ENCODE data around the gene MACF1. TPM values are rescaled to one million over a fixed set of nuclear protein-coding genes. Genes with fewer than 3 reads are reported as not detected.

The MACF1 gene
- total and polyA plus RNA-seq, 2 donors (not counting 1 experiment from before 2014, with no cell fraction given): 64.1 to 159 TPM

- WGBS (ENCODE audit: insufficient coverage): 100% methylated on average over 1 of the region's 2 CpGs
- intact Hi-C loops (cut with micrococcal nuclease): no loop called here
- ATAC-seq (ENCODE audit: low read depth) (no peak), DNase-seq (no peak)
- Mint-ChIP-seq H3K27me3 (no peaks in the 10 kb centered on the region), H3K9me3 (ENCODE audit: insufficient read depth) (no peaks in the 10 kb centered on the region), H3K27ac (no peak overlapping the region), H3K4me3 (no peak overlapping the region), H3K4me1 (peaks cover 28% of the 10 kb centered on the region)
- no peaks in the 10 kb centered on the region for H3K9me3 ChIP-seq (ENCODE audit: control extremely low read depth in 1 of 3, control insufficient read depth in 2 of 3, insufficient read depth in 1 of 3, low read length in 2 of 3)
- no peak overlapping the region for H3K27ac ChIP-seq (ENCODE audit: low read length in 2 of 2)
- H3K36me3 ChIP-seq (replicated peaks in 1 of 2; ENCODE audit: control extremely low read depth in 1 of 2, control insufficient read depth in 1 of 2, extremely low read depth in 1 of 2, insufficient read depth in 2 of 2, low read length in 1 of 2): peaks cover 3 to 22% of the 10 kb centered on the region in 2 experiments
- no peak overlapping the region for H3K9ac ChIP-seq (ENCODE audit: low read length)
- H3K4me3 ChIP-seq (ENCODE audit: control extremely low read depth in 1 of 5, extremely low read depth in 1 of 5, insufficient read depth in 1 of 5, low read depth in 2 of 5, low read length in 4 of 5): no peak overlapping the region
- H3K79me2 ChIP-seq (ENCODE audit: control insufficient read depth, insufficient read depth, low read length): peaks cover 71% of the 10 kb centered on the region
- H2AFZ ChIP-seq (ENCODE audit: insufficient read depth, low read depth, low read length, poor library complexity, severe bottlenecking): no peak overlapping the region
- no peak overlapping the region for H3K4me2 ChIP-seq (replicated peaks; ENCODE audit: low read depth, low read length, poor library complexity, severe bottlenecking)
- H4K20me1 ChIP-seq (ENCODE audit: control insufficient read depth, insufficient read depth, low read length, poor library complexity, severe bottlenecking): peaks cover 66% of the 10 kb centered on the region
- no peak for TF ChIP-seq EZH2 (IDR thresholded peaks at IDR 0.05; ENCODE audit: borderline replicate concordance, insufficient read depth, low read depth, low read length, poor library complexity, severe bottlenecking)
- TF ChIP-seq, protein P1, sequence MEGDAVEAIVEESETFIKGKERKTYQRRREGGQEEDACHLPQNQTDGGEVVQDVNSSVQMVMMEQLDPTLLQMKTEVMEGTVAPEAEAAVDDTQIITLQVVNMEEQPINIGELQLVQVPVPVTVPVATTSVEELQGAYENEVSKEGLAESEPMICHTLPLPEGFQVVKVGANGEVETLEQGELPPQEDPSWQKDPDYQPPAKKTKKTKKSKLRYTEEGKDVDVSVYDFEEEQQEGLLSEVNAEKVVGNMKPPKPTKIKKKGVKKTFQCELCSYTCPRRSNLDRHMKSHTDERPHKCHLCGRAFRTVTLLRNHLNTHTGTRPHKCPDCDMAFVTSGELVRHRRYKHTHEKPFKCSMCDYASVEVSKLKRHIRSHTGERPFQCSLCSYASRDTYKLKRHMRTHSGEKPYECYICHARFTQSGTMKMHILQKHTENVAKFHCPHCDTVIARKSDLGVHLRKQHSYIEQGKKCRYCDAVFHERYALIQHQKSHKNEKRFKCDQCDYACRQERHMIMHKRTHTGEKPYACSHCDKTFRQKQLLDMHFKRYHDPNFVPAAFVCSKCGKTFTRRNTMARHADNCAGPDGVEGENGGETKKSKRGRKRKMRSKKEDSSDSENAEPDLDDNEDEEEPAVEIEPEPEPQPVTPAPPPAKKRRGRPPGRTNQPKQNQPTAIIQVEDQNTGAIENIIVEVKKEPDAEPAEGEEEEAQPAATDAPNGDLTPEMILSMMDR (IDR thresholded peaks at IDR 0.05): no peak
- CTCF ChIA-PET: interaction anchor here (1.3 to 5.8 kb wide), 3 partner anchors 9 to 138 kb away, joined by 3 to 30 read pairs (median 6); no protein-coding TSS in a partner anchor
- no peaks in the 10 kb centered on the region for H3K27me3 ChIP-seq (replicated peaks in 1 of 4; ENCODE audit: control extremely low read depth in 1 of 4, control insufficient read depth in 3 of 4, insufficient read depth in 4 of 4, low read length in 3 of 4)
- POLR2A ChIA-PET: no interaction called here
- peaks cover 13 to 15% of the 10 kb centered on the region in 2 donors for H3K4me1 ChIP-seq (ENCODE audit: control insufficient read depth in 2 of 2, insufficient read depth in 2 of 2, low read length in 2 of 2)
Observed at GRCh38 chr1:39401106-39401505, 196.6 kb downstream of the MACF1 start.

GRCh38 chr1:39404876-39405275, 200.4 kb downstream of the MACF1 start:
- H3K4me3 ChIP-seq (ENCODE audit: control extremely low read depth in 1 of 5, extremely low read depth in 1 of 5, insufficient read depth in 1 of 5, low read depth in 2 of 5, low read length in 4 of 5): no peak overlapping the region
- H2AFZ ChIP-seq (ENCODE audit: insufficient read depth, low read depth, low read length, poor library complexity, severe bottlenecking): no peak overlapping the region
- Mint-ChIP-seq H3K27me3 (no peaks in the 10 kb centered on the region), H3K4me1 (peaks cover 21% of the 10 kb centered on the region), H3K4me3 (no peak overlapping the region), H3K9me3 (ENCODE audit: insufficient read depth) (no peaks in the 10 kb centered on the region), H3K27ac (no peak overlapping the region)
- no peak overlapping the region for H3K27ac ChIP-seq (ENCODE audit: low read length in 2 of 2)
- H3K79me2 ChIP-seq (ENCODE audit: control insufficient read depth, insufficient read depth, low read length): peaks cover 67% of the 10 kb centered on the region
- intact Hi-C loops (cut with micrococcal nuclease): loop anchor here (5.0 kb wide), 2 partner anchors 122 to 208 kb away; no protein-coding TSS in a partner anchor
- H4K20me1 ChIP-seq (ENCODE audit: control insufficient read depth, insufficient read depth, low read length, poor library complexity, severe bottlenecking): peaks cover 74% of the 10 kb centered on the region
- ChIA-PET CTCF (interaction anchor here (0.8 to 2.5 kb wide), 3 partner anchors 9 to 15 kb away, joined by 3 to 6 read pairs (median 4); no protein-coding TSS in a partner anchor), POLR2A (no interaction called here)
- H3K4me2 ChIP-seq (replicated peaks; ENCODE audit: low read depth, low read length, poor library complexity, severe bottlenecking): no peak overlapping the region
- no CpG with 5 or more reads among the region's 3 CpGs for WGBS (ENCODE audit: insufficient coverage)
- no peak for ATAC-seq (ENCODE audit: low read depth)
- no peak for TF ChIP-seq EZH2 (IDR thresholded peaks at IDR 0.05; ENCODE audit: borderline replicate concordance, insufficient read depth, low read depth, low read length, poor library complexity, severe bottlenecking)
- TF ChIP-seq, protein P1 (IDR thresholded peaks at IDR 0.05): no peak
- no peaks in the 10 kb centered on the region for H3K9me3 ChIP-seq (ENCODE audit: control extremely low read depth in 1 of 3, control insufficient read depth in 2 of 3, insufficient read depth in 1 of 3, low read length in 2 of 3)
- H3K27me3 ChIP-seq (replicated peaks in 1 of 4; ENCODE audit: control extremely low read depth in 1 of 4, control insufficient read depth in 3 of 4, insufficient read depth in 4 of 4, low read length in 3 of 4): no peaks in the 10 kb centered on the region
- no peak for DNase-seq
- peaks cover 16 to 17% of the 10 kb centered on the region in 2 donors for H3K4me1 ChIP-seq (ENCODE audit: control insufficient read depth in 2 of 2, insufficient read depth in 2 of 2, low read length in 2 of 2)
- no peak overlapping the region for H3K9ac ChIP-seq (ENCODE audit: low read length)
- peaks cover 0 to 14% of the 10 kb centered on the region in 2 experiments for H3K36me3 ChIP-seq (replicated peaks in 1 of 2; ENCODE audit: control extremely low read depth in 1 of 2, control insufficient read depth in 1 of 2, extremely low read depth in 1 of 2, insufficient read depth in 2 of 2, low read length in 1 of 2)
